ENCODE results near the gene TCAIM. TPM values are rescaled to one million over a fixed set of nuclear protein-coding genes. Genes with fewer than 3 reads are reported as not detected.

Gene TCAIM
- total and polyA plus RNA-seq, 10 of the 15 experiments (the other 5 are each of a cell fraction or from before 2014, with no cell fraction given) = 14.5 to 22.9 (median 17.8) TPM

DNA sequence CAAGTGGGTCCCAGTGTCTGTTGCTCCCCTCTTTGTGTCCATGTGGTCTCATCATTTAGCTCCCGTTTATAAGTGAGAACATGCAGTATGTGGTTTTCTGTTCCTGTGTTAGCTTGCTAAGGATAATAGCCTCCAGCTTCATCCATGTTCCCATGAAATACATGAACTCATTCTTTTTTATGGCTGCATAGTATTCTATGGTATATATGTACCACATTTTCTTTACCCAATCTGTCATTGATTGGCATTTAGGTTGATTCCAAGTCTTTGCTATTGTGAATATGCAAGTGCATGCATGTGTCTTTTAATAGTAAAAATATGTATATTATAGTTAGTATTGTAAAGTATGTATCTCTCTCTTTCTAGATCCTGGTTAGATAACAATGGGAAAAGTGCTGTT is 53.9 kb downstream of the TCAIM start:
- Histone ChIP-seq H3K9ac (ENCODE audit: control insufficient read depth, insufficient read depth, low read length) (no peak overlapping the region), H3K4me1 (ENCODE audit: control insufficient read depth, insufficient read depth, low read length) (no peaks in the 10 kb centered on the region), H3K4me3 (no peak overlapping the region), H3K36me3 (ENCODE audit: control insufficient read depth in 2 of 2, insufficient read depth in 2 of 2, low read length in 1 of 2) (no peaks in the 10 kb centered on the region), H3K79me2 (ENCODE audit: control insufficient read depth, insufficient read depth, low read length) (no peaks in the 10 kb centered on the region), H4K20me1 (ENCODE audit: control insufficient read depth, insufficient read depth) (no peaks in the 10 kb centered on the region), H2AFZ (ENCODE audit: control insufficient read depth, low read depth, low read length) (no peak overlapping the region), H3K27me3 (replicated peaks in 1 of 2; ENCODE audit: control insufficient read depth in 2 of 2, insufficient read depth in 2 of 2, low read length in 1 of 2) (no peaks in the 10 kb centered on the region), H3K27ac (ENCODE audit: control insufficient read depth, insufficient read depth) (no peak overlapping the region), H3K4me2 (ENCODE audit: control insufficient read depth, insufficient read depth) (no peak overlapping the region), H3K9me3 (replicated peaks; ENCODE audit: control insufficient read depth, insufficient read depth, low read length) (no peaks in the 10 kb centered on the region; the same call in 2 of the 3 replicates)
- no TSS peak for BruUV-seq (replicated peaks)
- WGBS (ENCODE audit: insufficient coverage, insufficient replicate concordance, low lambda C conversion rate, missing lambda C conversion rate) = 94% methylated on average over 1 of the region's 1 CpG
- FAIRE-seq (no peak), DNase-seq (ENCODE audit: low read depth, low spot score) (no peak), ATAC-seq (no peak)
- TF ChIP-seq, protein P1, sequence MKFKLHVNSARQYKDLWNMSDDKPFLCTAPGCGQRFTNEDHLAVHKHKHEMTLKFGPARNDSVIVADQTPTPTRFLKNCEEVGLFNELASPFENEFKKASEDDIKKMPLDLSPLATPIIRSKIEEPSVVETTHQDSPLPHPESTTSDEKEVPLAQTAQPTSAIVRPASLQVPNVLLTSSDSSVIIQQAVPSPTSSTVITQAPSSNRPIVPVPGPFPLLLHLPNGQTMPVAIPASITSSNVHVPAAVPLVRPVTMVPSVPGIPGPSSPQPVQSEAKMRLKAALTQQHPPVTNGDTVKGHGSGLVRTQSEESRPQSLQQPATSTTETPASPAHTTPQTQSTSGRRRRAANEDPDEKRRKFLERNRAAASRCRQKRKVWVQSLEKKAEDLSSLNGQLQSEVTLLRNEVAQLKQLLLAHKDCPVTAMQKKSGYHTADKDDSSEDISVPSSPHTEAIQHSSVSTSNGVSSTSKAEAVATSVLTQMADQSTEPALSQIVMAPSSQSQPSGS (IDR thresholded peaks at IDR 0.05; ENCODE audit: low read length) = no peak
- TF ChIP-seq RAD51 (IDR thresholded peaks at IDR 0.05) (no peak), DPF2 (IDR thresholded peaks at IDR 0.05) (no peak), GATAD2B (conservative IDR thresholded peaks at IDR 0.05; ENCODE audit: low read depth) (no peak), ESRRA (IDR thresholded peaks at IDR 0.05; ENCODE audit: low read length) (no peak), RBBP5 (conservative IDR thresholded peaks at IDR 0.05) (no peak), ZNF622 (IDR thresholded peaks at IDR 0.05) (no peak), HCFC1 (IDR thresholded peaks at IDR 0.05; ENCODE audit: low read length) (no peak), ZNF217 (IDR thresholded peaks at IDR 0.05) (no peak), ZSCAN29 (IDR thresholded peaks at IDR 0.05) (no peak), MYC (IDR thresholded peaks at IDR 0.05; ENCODE audit: insufficient read depth, insufficient read length, insufficient replicate concordance, low read length, severe bottlenecking) (no peak), NFXL1 (IDR thresholded peaks at IDR 0.05; ENCODE audit: borderline replicate concordance) (no peak), SMARCA5 (IDR thresholded peaks at IDR 0.05) (no peak), PAX8 (IDR thresholded peaks at IDR 0.05) (no peak), SUPT20H (IDR thresholded peaks at IDR 0.05; ENCODE audit: borderline replicate concordance, control insufficient read depth, low read depth, low read length) (no peak), RELA (IDR thresholded peaks at IDR 0.05; ENCODE audit: borderline replicate concordance, partially characterized antibody) (no peak)
- TF ChIP-seq, protein P2, sequence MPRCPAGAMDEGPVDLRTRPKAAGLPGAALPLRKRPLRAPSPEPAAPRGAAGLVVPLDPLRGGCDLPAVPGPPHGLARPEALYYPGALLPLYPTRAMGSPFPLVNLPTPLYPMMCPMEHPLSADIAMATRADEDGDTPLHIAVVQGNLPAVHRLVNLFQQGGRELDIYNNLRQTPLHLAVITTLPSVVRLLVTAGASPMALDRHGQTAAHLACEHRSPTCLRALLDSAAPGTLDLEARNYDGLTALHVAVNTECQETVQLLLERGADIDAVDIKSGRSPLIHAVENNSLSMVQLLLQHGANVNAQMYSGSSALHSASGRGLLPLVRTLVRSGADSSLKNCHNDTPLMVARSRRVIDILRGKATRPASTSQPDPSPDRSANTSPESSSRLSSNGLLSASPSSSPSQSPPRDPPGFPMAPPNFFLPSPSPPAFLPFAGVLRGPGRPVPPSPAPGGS (IDR thresholded peaks at IDR 0.05; ENCODE audit: borderline replicate concordance, insufficient read depth, low read depth, low read length, poor library complexity, severe bottlenecking) = no peak
- TF ChIP-seq, protein P3, sequence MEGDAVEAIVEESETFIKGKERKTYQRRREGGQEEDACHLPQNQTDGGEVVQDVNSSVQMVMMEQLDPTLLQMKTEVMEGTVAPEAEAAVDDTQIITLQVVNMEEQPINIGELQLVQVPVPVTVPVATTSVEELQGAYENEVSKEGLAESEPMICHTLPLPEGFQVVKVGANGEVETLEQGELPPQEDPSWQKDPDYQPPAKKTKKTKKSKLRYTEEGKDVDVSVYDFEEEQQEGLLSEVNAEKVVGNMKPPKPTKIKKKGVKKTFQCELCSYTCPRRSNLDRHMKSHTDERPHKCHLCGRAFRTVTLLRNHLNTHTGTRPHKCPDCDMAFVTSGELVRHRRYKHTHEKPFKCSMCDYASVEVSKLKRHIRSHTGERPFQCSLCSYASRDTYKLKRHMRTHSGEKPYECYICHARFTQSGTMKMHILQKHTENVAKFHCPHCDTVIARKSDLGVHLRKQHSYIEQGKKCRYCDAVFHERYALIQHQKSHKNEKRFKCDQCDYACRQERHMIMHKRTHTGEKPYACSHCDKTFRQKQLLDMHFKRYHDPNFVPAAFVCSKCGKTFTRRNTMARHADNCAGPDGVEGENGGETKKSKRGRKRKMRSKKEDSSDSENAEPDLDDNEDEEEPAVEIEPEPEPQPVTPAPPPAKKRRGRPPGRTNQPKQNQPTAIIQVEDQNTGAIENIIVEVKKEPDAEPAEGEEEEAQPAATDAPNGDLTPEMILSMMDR (IDR thresholded peaks at IDR 0.05 in 2 of 3, conservative IDR thresholded peaks at IDR 0.05 in 1 of 3; ENCODE audit: control insufficient read depth in 2 of 3, extremely low read depth in 1 of 3, insufficient read depth in 1 of 3, low read depth in 3 of 3, low read length in 3 of 3) = no peak
- TF ChIP-seq, protein P4, sequence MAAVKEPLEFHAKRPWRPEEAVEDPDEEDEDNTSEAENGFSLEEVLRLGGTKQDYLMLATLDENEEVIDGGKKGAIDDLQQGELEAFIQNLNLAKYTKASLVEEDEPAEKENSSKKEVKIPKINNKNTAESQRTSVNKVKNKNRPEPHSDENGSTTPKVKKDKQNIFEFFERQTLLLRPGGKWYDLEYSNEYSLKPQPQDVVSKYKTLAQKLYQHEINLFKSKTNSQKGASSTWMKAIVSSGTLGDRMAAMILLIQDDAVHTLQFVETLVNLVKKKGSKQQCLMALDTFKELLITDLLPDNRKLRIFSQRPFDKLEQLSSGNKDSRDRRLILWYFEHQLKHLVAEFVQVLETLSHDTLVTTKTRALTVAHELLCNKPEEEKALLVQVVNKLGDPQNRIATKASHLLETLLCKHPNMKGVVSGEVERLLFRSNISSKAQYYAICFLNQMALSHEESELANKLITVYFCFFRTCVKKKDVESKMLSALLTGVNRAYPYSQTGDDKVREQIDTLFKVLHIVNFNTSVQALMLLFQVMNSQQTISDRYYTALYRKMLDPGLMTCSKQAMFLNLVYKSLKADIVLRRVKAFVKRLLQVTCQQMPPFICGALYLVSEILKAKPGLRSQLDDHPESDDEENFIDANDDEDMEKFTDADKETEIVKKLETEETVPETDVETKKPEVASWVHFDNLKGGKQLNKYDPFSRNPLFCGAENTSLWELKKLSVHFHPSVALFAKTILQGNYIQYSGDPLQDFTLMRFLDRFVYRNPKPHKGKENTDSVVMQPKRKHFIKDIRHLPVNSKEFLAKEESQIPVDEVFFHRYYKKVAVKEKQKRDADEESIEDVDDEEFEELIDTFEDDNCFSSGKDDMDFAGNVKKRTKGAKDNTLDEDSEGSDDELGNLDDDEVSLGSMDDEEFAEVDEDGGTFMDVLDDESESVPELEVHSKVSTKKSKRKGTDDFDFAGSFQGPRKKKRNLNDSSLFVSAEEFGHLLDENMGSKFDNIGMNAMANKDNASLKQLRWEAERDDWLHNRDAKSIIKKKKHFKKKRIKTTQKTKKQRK (IDR thresholded peaks at IDR 0.05; ENCODE audit: low read depth, low read length) = no peak
- intact Hi-C loops (cut with micrococcal nuclease; ENCODE audit: unreplicated experiment) = no loop called here
- RAD21 ChIA-PET (ENCODE audit: unreplicated experiment) = no interaction called here
- POLR2A ChIA-PET = no interaction called here
- in situ Hi-C loops (cut with MboI) = no loop called here
- CTCF ChIA-PET = interaction anchor here (0.6 to 1.0 kb wide), 2 partner anchors 12 to 73 kb away, joined by 3 read pairs; no protein-coding TSS in a partner anchor
- SMC1A ChIA-PET (ENCODE audit: uncharacterized antibody, unreplicated experiment) = interaction anchor here (0.7 to 1.9 kb wide), 3 partner anchors 8 to 18 kb away, joined by 4 to 6 read pairs (median 5); no protein-coding TSS in a partner anchor

All from GM12878 (cell line).